Ovary (tissue), 9 donors: ENCODE results near the gene GEMIN4. TPM values are rescaled to one million over a fixed set of nuclear protein-coding genes. Genes with fewer than 3 reads are reported as not detected.
A peak's percentile ranks its signal among the peaks of the same experiment; 100 is the strongest.

Source experiments
- DNase-seq, 5 donors: peaks; one replicate each; pipeline ENCODE4 v3.0.0-alpha.2; 2019 to 2020
- H3K27ac ChIP-seq, 2 donors: fragments of 200-600 bp; one replicate each; pipeline versions ENCODE4 v1.5.1 to v1.8.0; 2019 to 2022
- H3K27me3 ChIP-seq: fragments of 200-600 bp; one replicate; pipeline ENCODE4 v1.8.0; 2022
- H3K36me3 ChIP-seq: fragments of 200-600 bp; sonication (generic); one replicate; pipeline ENCODE4 v1.5.1; 2019
- H3K4me1 ChIP-seq: one replicate; pipeline ENCODE4 v1.8.1; 2013; ENCODE audit warnings: mild to moderate bottlenecking, moderate library complexity; ENCODE audit not compliant: insufficient read depth
- H3K4me3 ChIP-seq: fragments of 200-600 bp; sonication (generic); one replicate; pipeline ENCODE4 v1.5.1; 2017
- H3K9me3 ChIP-seq, 2 donors: fragments of 200-600 bp in 1 of 2; sonication (generic) in 1 of 2; one replicate each; pipeline versions ENCODE4 v1.5.1 to v1.8.1; 2013 to 2019; ENCODE audit warnings: mild to moderate bottlenecking in 1 of 2, moderate library complexity in 1 of 2
- EP300 ChIP-seq: sonication (generic); formaldehyde crosslinking; IDR thresholded peaks from one replicate; pipeline ENCODE4 v1.6.1; 2017; ENCODE audit warnings: antibody characterized with exemption
- POLR2A ChIP-seq: fragments of 450-650 bp; IDR thresholded peaks from one replicate; pipeline ENCODE4 v1.6.1; 2017; ENCODE audit warnings: antibody characterized with exemption, mild to moderate bottlenecking, moderate library complexity
- WGBS, 3 donors: extraction: QIAGEN DNeasy Blood & Tissue Kit in 1 of 3; methylation state at CpG; one replicate each; pipeline versions ENCODE4 v1.1.5 to v1.1.7; 2013 to 2017; 5-methylcytosine and 5-hydroxymethylcytosine counted together
- intact Hi-C, 4 donors: fragments of 100-400 bp; cut with DNase I; formaldehyde crosslinking; loops; one replicate each; pipeline versions ENCODE4 v1.11.0 to v1.15.1; 2022 to 2023
- polyA plus RNA-seq, 2 donors: library from polyadenylated mRNA; stranded (reverse); fragments of 200-250 nt in 1 of 2; fragments of 350-450 nt in 1 of 2; fragmentation: Illumina TruSeq in 1 of 2; extraction: RNeasy Lipid Tissue Mini Kit (QIAGEN cat#74804) in 1 of 2; gene quantifications; one replicate each; pipeline ENCODE4 v1.2.3, GENCODE V29; 2013 to 2014
- total RNA-seq, 7 donors: library from RNA; depleted of rRNA in 2 of 7; stranded (reverse); fragments of >200 nt in 2 of 7; fragmentation: NEBNext Ultra II Directional in 3 of 7; extraction: Animal tissue kit (Norgen Biotek cat#: 25700) in 3 of 7; gene quantifications; one replicate each; pipeline versions ENCODE4 v1.1.0 to v1.2.4, GENCODE V29; 2016 to 2023
- TF ChIP-seq, protein P1 (sequence below), 3 donors: fragments of 450-650 bp in 2 of 3; fragments of 200-600 bp in 1 of 3; IDR thresholded peaks; one replicate each; pipeline versions ENCODE4 v1.5.1 to v1.8.0; 2016 to 2022; ENCODE audit warnings: antibody characterized with exemption in 3 of 3, mild to moderate bottlenecking in 1 of 3
- donor health status: DM: no; HTN: no; CAD: no; lungs with moderate emphysema.
- donor health status: DM: no; HTN: no; CAD: no.
- donor health status: Bipolar disorder and iron deficiency.
- donor health status: DM: yes; HTN: yes; CAD: no.
- donor health status: DM: no; HTN: no; CAD: no.
- donor health status: DM: yes; HTN: yes; CAD: no.

Gene GEMIN4
- total and polyA plus RNA-seq, 9 donors = 10.9 to 31.3 (median 21.7) TPM

DNA sequence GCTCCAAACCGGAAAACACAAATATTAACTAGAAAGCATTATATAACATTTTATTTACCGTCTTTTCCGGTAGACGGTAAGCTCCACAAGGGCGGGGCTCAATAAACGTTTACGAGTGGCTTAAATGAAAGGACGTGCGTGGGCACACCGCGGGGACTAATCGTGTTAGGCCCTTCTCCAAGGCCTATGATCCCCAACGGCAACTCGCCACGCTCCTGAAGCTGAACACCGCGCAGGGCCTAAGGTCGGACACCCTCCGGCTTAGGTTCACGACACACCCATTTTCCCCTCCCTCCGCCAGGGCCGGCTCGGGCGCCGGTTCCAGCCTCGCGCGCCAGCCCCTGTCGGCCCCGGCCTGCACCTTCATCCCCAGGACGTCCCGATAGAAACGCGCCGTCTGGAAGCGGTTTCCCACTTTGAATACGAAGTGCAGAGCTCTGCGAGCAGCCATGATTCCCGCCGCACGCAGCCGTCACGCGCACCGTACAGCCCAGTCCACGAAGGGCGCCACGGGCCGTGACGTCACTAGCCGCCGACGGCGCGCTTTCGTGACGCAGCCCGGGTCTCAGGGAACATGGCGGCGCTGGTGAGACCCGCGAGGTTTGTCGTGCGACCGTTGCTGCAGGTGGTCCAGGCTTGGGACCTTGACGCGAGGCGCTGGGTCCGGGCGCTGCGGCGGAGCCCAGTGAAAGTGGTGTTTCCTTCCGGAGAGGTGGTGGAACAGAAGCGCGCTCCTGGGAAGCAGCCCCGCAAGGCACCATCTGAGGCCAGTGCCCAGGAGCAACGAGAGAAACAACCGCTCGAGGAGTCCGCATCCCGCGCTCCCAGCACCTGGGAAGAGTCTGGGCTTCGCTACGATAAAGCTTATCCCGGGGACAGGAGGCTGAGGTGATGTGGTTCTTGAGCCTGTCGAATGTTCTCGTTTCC is 30.0 kb upstream of the GEMIN4 start, which contains the start of the genes GLOD4 and MRM3:
TSS of gene GLOD4 (minus strand) at position 476 of the 927 bp plus-strand sequence. CDS start at position 451, 25 bp downstream.
TSS of gene MRM3 (plus strand) at position 549 of the 927 bp plus-strand sequence. CDS start at position 575, 26 bp downstream.
- DNase-seq = peak; percentile 88 to 97 (median 94)
- H3K9me3 ChIP-seq = no peaks in the 10 kb centered on the region
- H3K36me3 ChIP-seq = no peaks in the 10 kb centered on the region
- intact Hi-C loops = loop anchor here in 1 of 4 donors (5.0 kb wide), 1 partner anchor 200 kb away; no protein-coding TSS in a partner anchor
- 0 to 1% (median 0%) methylated on average over 34 to 87 of the region's 87 CpGs for WGBS, 3 donors
- H3K4me1 ChIP-seq = peaks cover 2% of the 10 kb centered on the region
- H3K27me3 ChIP-seq = no peaks in the 10 kb centered on the region
- TF ChIP-seq EP300 (no peak), POLR2A (peak; percentile 82)
- TF ChIP-seq, protein P1, sequence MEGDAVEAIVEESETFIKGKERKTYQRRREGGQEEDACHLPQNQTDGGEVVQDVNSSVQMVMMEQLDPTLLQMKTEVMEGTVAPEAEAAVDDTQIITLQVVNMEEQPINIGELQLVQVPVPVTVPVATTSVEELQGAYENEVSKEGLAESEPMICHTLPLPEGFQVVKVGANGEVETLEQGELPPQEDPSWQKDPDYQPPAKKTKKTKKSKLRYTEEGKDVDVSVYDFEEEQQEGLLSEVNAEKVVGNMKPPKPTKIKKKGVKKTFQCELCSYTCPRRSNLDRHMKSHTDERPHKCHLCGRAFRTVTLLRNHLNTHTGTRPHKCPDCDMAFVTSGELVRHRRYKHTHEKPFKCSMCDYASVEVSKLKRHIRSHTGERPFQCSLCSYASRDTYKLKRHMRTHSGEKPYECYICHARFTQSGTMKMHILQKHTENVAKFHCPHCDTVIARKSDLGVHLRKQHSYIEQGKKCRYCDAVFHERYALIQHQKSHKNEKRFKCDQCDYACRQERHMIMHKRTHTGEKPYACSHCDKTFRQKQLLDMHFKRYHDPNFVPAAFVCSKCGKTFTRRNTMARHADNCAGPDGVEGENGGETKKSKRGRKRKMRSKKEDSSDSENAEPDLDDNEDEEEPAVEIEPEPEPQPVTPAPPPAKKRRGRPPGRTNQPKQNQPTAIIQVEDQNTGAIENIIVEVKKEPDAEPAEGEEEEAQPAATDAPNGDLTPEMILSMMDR (IDR thresholded peaks at IDR 0.05) = peak in 2 of 3 donors; percentile 49 to 68
- H3K4me3 ChIP-seq = peak within 1 kb of the TSS; percentile 78
- H3K27ac ChIP-seq = peak within 1 kb of the TSS; percentile 46 to 64

DNA sequence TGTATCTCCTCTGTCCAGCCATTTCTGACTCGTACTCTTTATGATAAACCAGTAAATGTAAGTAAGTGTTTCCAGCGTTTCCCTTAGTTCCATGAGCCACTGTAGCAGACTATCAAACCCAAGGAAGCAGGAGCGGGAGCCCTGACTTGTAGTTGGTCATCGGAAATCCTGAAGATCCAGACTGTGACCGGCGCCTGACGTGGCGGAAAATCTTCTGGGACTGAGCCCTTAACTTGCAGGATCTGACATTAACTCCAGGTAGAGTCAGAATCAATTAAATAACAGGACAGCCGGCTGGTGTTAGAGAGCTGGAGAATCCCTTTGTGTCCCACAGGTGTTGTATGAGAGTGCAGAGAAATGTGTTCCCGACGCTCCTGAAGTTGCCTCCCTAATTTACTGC is 26.0 kb upstream of the GEMIN4 start:
- no peaks in the 10 kb centered on the region for H3K36me3 ChIP-seq
- no peak for DNase-seq
- H3K27me3 ChIP-seq = no peaks in the 10 kb centered on the region
- intact Hi-C loops = no loop called here
- H3K9me3 ChIP-seq = no peaks in the 10 kb centered on the region
- peaks cover 2% of the 10 kb centered on the region for H3K4me1 ChIP-seq
- TF ChIP-seq, protein P1 (IDR thresholded peaks at IDR 0.05) = no peak
- TF ChIP-seq POLR2A (no peak), EP300 (no peak)
- H3K27ac ChIP-seq = no peak overlapping the region
- 84 to 90% (median 88%) methylated on average over 11 of the region's 11 CpGs for WGBS, 3 donors
- no peak overlapping the region for H3K4me3 ChIP-seq

DNA sequence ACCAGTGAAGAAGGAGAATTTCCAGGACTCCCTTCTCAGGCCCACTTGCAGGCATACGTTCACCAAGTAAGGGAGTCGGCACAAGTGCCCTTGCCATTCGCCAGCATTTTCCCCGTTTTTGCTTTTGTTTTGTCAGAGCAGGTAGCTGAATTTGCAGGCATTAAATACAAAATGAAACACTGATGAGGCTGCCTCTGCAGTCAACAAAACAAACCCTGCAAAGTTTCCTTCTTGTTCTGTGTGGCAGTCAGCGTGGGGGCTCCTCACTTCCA is 22.2 kb upstream of the GEMIN4 start:
- H3K27me3 ChIP-seq = no peaks in the 10 kb centered on the region
- H3K4me3 ChIP-seq = no peak overlapping the region
- TF ChIP-seq EP300 (no peak), POLR2A (no peak)
- TF ChIP-seq, protein P1 (IDR thresholded peaks at IDR 0.05) = no peak
- intact Hi-C loops = no loop called here
- 87 to 89% (median 88%) methylated on average over 5 of the region's 5 CpGs for WGBS, 3 donors
- no peaks in the 10 kb centered on the region for H3K9me3 ChIP-seq
- no peaks in the 10 kb centered on the region for H3K4me1 ChIP-seq
- H3K27ac ChIP-seq = no peak overlapping the region
- DNase-seq = no peak
- no peaks in the 10 kb centered on the region for H3K36me3 ChIP-seq

DNA sequence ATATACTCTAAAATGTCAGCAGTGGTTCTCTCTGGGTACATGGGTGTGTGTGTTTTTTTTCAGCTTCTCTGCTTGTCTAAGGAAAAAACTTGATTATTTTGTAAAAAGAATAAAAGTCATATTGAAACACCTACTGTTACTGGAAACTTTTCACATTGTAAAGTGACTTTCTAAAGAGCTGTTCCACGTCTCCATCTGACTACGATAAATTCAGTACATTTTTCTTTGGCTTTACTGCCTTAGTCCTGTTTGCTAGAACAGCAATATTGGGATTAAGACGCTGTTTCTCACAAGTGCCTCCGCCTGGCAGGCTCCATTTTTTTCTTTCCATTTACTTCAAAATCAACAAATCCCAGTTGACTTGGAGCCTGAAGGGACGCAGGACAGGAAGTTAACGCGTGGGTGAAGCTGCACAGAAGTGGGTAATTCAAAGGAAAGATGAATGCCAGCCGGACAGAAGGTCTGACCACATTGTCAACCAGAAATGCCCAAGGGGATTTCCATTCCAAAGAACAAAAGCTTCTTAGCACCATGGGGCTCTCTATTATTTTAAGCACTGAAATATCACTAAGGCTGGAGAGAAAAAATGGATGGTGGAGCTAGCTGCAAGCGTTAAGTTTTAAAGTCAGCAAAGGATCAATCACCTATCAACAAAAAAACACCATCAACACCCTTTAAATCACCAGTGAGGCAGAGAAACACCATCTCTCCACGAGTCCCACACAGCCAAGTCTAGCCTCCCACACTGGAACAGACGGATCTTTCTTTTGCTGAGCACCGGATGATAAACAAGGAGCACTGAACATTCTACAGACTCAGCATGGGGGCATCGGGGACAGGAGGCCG is 21.6 kb upstream of the GEMIN4 start:
- no peak for DNase-seq
- H3K36me3 ChIP-seq = no peaks in the 10 kb centered on the region
- TF ChIP-seq POLR2A (no peak), EP300 (no peak)
- TF ChIP-seq, protein P1 (IDR thresholded peaks at IDR 0.05) = no peak
- intact Hi-C loops = no loop called here
- H3K27me3 ChIP-seq = no peaks in the 10 kb centered on the region
- no peaks in the 10 kb centered on the region for H3K4me1 ChIP-seq
- H3K9me3 ChIP-seq = no peaks in the 10 kb centered on the region
- no peak overlapping the region for H3K4me3 ChIP-seq
- 79 to 83% (median 82%) methylated on average over 14 of the region's 14 CpGs for WGBS, 3 donors
- H3K27ac ChIP-seq = no peak overlapping the region
